Measurements from ENCODE around the gene NPY4R.
"Not testable (repeated sequence)": the region's sequence is repeated elsewhere in the genome, so short reads cannot be mapped to it uniquely, and the experiment has no call there.

- not testable (repeated sequence) for TF ChIP-seq CBX2 (IDR thresholded peaks at IDR 0.05; ENCODE audit: borderline replicate concordance, low read depth); CEBPB (IDR thresholded peaks at IDR 0.05); EP300 (IDR thresholded peaks at IDR 0.05); HOXB13 (CRISPR knock-in tag; IDR thresholded peaks at IDR 0.05; ENCODE audit: low read depth); ESRRA (IDR thresholded peaks at IDR 0.05; ENCODE audit: borderline replicate concordance, low read length); PHF8 (IDR thresholded peaks at IDR 0.05; ENCODE audit: borderline replicate concordance, low read depth); CHD2 (IDR thresholded peaks at IDR 0.05; ENCODE audit: low read length, partially characterized antibody); HDAC2 (IDR thresholded peaks at IDR 0.05); POLR2A (IDR thresholded peaks at IDR 0.05; ENCODE audit: low read length); NR3C1 (IDR thresholded peaks at IDR 0.05); HOXA7 (CRISPR knock-in tag; IDR thresholded peaks at IDR 0.05)
- TF ChIP-seq, protein P1, sequence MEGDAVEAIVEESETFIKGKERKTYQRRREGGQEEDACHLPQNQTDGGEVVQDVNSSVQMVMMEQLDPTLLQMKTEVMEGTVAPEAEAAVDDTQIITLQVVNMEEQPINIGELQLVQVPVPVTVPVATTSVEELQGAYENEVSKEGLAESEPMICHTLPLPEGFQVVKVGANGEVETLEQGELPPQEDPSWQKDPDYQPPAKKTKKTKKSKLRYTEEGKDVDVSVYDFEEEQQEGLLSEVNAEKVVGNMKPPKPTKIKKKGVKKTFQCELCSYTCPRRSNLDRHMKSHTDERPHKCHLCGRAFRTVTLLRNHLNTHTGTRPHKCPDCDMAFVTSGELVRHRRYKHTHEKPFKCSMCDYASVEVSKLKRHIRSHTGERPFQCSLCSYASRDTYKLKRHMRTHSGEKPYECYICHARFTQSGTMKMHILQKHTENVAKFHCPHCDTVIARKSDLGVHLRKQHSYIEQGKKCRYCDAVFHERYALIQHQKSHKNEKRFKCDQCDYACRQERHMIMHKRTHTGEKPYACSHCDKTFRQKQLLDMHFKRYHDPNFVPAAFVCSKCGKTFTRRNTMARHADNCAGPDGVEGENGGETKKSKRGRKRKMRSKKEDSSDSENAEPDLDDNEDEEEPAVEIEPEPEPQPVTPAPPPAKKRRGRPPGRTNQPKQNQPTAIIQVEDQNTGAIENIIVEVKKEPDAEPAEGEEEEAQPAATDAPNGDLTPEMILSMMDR (IDR thresholded peaks at IDR 0.05): not testable (repeated sequence)
Measured at GRCh38 chr10:46450829-46451228, 14.9 kb downstream of the NPY4R start.

Data from A549 (cell line).